Islet precursor cell (in vitro differentiated cells): ENCODE data around the gene SLC25A47.
"Not testable (repeated sequence)": the region's sequence is repeated elsewhere in the genome, so short reads cannot be mapped to it uniquely, and the experiment has no call there.

ENCODE experiments used
- DNase-seq: peaks from one replicate; pipeline ENCODE4 v3.0.0-alpha.2; 2018

The SLC25A47 gene

DNA sequence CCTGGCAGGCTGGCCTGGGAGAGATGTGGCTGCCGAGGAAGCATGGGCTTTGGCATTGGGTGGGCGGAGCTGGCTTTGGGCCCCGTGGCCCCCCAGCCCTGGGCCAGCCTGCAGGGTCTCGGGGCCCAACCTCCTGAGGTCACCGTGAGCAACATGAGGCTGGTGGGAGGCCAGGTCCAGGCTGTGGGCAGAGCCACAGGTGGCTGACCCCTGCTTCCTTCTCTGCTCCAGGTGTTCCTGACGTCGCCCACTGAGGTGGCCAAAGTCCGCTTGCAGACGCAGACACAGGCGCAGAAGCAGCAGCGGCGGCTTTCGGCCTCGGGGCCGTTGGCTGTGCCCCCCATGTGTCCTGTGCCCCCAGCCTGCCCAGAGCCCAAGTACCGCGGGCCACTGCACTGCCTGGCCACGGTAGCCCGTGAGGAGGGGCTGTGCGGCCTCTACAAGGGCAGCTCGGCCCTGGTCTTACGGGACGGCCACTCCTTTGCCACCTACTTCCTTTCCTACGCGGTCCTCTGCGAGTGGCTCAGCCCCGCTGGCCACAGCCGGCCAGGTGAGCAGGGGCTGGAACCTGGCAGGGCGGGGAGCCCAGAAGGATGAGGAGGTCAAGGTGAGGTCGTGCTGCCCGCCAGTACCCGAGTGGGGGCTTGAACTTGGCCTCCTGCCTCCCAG is 5.5 kb downstream of the SLC25A47 start:
- no peak for DNase-seq

DNA sequence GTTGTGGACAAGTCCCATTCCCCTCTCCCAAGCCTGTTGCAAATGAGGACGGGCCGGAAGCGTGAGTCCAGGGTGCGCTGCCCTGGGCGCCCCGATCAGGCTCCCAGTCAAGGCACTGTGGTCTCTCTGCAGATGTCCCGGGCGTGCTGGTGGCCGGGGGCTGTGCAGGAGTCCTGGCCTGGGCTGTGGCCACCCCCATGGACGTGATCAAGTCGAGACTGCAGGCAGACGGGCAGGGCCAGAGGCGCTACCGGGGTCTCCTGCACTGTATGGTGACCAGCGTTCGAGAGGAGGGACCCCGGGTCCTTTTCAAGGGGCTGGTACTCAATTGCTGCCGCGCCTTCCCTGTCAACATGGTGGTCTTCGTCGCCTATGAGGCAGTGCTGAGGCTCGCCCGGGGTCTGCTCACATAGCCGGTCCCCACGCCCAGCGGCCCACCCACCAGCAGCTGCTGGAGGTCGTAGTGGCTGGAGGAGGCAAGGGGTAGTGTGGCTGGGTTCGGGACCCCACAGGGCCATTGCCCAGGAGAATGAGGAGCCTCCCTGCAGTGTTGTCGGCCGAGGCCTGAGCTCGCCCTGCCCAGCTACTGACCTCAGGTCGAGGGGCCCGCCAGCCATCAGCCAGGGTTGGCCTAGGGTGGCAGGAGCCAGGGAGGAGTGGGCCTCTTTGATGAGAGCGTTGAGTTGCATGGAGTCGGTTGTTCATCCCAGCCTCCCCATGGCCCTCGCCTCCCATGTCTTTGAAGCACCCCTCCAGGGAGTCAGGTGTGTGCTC is 6.3 kb downstream of the SLC25A47 start:
- no peak for DNase-seq

- no peak for DNase-seq
These were observed 6.8 kb downstream of the SLC25A47 start for GRCh38 chr14:100330007-100330344.

GRCh38 chr14:100330388-100330931 is 7.3 kb downstream of the SLC25A47 start:
- no peak for DNase-seq

- no peak for DNase-seq
These were observed 9.0 kb downstream of the SLC25A47 start for GRCh38 chr14:100332071-100332639.

GRCh38 chr14:100332797-100333196 is 9.7 kb downstream of the SLC25A47 start:
- no peak for DNase-seq

- no peak for DNase-seq
These were observed 10.2 kb downstream of the SLC25A47 start for GRCh38 chr14:100333311-100333710.

DNA sequence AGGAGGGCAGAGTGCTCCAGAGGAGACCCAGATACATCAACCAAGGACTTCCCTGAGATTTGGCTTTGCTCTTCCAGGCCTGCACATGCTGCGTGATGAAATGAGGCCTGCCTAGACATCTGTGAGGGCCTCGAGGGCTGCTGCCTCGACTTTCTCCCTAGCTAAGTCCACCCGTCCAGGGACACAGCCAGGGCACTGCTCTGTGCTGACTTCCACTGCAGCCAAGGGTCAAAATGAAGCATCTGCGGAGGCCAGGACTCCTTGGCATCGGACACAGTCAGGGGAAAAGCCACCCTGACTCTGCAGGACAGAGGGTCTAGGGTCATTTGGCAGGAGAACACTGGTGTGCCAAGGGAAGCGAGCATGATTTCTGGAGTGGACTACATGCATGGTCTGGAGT is 10.7 kb downstream of the SLC25A47 start:
- DNase-seq, result peak; percentile 33

DNA sequence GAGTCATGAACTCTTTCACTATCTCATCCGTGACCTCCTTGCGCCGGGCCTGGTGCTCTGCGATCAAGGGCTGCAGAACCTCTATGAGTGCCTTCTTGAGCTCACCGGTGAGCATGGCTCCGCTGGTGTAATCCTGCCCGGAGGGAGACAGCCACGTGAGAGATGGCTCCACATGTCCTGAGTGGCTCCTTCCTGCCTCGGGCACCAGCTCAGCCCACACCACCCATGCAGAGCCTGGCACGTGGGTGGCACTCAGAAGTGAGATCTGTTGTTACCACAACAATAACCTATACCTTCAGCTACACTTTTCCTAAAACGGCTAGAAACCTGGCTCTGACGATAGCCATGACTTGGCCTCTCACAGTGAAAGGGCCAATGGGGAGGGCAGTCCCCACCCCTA is 11.8 kb downstream of the SLC25A47 start:
- peak; percentile 39 for DNase-seq

DNA sequence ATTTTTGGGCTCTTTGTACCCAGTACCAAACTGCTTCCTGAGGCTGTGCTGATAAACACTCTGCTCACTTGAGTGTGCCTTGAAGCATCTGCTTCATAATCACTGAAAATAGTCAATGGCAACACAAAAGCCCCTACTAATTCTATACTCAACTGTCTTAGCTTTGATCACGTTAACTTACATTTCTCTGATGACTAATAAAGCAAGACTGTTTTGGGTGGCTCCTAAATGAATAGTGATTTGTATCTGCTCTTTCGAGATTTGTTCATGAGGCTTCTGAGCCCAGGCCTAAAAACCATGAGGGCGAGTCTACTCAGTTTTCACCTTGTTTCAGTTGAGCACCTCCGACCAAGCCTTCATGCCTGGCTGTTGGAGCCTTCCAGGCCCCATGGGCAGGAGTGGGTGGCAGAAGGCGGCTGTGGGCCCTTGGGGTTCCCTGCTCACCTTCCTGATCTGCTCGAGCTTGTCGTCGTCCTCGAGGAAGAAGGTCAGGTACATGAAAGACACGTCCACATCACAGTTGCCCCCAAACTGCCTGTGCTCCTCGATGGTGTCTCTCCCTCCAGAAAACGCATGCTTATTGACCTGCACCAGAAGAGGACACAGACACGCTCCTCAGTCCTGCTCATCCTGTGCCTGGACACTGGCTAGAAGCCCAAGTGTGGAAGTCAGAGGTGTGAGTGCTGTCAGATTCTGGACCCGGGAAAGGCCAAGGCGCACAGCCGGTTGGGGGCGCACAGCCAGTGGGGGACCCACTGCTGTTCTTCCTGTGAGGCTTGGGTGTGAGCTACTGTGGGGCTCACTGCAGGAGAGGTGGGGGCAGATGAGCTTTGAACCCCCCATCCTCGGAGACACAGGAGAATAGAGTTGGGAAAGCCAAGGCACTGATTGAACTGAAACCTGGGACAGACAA is 13.7 kb downstream of the SLC25A47 start:
- DNase-seq, result peak; percentile 30

DNA sequence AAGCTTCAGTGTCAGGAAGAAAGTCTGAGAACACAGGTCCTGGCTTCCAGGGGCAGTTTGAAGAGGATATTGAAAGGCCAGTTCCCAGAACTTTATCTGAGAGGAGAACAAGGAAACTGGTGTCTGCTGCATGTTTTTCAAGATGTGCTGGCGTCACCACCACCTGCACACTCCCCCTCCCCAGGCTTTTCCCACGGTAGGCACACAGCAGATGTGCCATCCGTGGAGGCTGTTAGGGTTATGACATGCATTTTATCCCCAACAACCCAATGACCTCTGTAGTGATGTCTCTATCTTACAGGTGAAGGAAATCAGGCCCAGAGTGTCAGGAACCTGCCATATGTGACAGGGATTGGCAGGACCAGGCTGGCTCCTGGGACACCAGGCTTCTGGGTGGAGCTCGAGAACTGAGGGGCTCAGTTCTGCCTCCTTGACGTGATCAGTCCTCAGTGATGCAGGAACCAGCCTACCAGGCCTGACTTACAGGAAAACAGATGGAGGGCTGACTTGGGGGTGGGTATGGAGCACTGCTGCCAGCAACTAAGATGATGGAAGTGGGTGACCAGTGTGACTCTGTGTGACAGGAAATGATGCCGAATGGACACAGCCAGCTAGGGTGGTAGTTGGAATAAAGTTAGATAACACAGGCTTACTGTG is 16.8 kb downstream of the SLC25A47 start:
- DNase-seq, result peak; percentile 30

DNA sequence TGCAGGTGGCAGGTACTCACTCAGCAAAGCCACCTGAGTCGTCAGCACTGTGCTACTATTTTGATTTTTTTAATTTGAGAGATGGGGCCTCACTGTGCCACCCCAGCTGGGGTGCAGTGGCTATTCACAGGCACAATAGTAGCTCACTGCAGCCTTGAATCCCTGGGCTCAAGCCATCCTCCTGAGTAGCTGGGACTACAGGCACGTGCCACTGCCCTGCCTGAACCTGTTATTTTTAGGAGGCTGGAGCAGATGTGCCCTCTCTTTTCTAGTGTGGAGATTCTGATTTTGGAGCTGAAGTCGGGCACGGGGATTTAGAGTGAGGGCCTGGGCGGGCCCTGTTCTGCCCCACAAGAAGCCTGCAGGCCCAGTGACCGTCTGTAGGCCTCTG is 17.3 kb downstream of the SLC25A47 start:
- DNase-seq, result peak; percentile 12

GRCh38 chr14:100341301-100342031 is 18.3 kb downstream of the SLC25A47 start:
- DNase-seq, result peak; percentile 63

DNA sequence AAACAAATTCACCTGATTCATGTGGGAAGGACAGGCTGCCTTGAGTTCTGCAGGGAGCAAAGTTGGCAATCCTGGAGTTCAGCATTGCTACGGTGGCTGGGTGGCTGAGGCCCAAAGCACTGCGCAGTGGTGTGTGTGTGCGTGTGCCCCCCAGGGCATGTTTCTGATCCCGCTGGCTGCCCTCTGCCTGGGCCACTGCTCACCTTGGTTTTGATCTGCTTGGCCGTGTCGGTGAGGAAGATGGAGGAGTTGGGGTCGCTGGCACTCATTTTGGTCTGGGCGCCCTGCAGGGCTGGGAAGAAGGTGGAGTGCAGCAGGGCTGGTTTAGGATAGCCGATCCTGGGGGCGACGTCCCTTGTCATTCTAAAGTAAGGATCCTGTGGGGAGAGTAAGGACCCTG is 19.1 kb downstream of the SLC25A47 start:
- DNase-seq, result peak; percentile 28

- not testable (repeated sequence) for DNase-seq
These were observed 19.7 kb downstream of the SLC25A47 start for GRCh38 chr14:100342826-100343225.

- DNase-seq, result not testable (repeated sequence)
These were observed 21.5 kb downstream of the SLC25A47 start for GRCh38 chr14:100344657-100345056.

DNA sequence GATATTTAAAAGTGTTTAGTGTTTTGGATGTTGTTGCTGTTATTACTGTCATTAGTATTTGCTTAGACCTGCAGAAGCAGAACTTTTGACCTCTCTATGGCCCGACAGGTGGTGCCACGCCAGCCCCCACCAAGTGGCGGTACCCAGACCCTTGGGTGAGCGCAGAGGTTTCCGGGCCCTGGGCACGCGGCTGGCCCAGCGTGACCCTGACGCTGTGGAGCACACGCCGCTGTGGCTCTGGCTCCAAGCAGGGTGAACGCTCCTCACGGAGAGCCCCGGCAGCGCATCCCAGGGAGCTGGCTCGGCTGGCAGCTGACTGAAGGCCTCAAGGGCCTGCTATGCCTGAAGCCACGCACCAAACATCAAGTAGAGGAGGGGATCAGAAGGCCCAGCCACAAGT is 22.6 kb downstream of the SLC25A47 start:
- DNase-seq, result peak; percentile 28

- peak; percentile 27 for DNase-seq
These were observed 23.4 kb downstream of the SLC25A47 start for GRCh38 chr14:100346306-100347091.

GRCh38 chr14:100348253-100348729 is 25.2 kb downstream of the SLC25A47 start:
- peak; percentile 40 for DNase-seq
